Mucosa of descending colon (tissue), 3 donors: ENCODE measurements around the gene HIRA. TPM values are rescaled to one million over a fixed set of nuclear protein-coding genes. Genes with fewer than 3 reads are reported as not detected.

ENCODE experiments used
- ATAC-seq: fragments of 200-7000 bp; cut with Tn5 transposase; one replicate; pipeline ENCODE4 v1.9.1; 2020; ENCODE audit warnings: mild to moderate bottlenecking, moderate library complexity
- DNase-seq, 3 donors: peaks; one replicate each; pipeline ENCODE4 v3.0.0-alpha.2; 2020
- H3K36me3 ChIP-seq: fragments of 200-600 bp; one replicate; pipeline ENCODE4 v1.8.0; 2021; ENCODE audit warnings: low read depth, mild to moderate bottlenecking
- H3K4me1 ChIP-seq: fragments of 200-600 bp; one replicate; pipeline ENCODE4 v1.8.0; 2021; ENCODE audit warnings: low read depth, mild to moderate bottlenecking
- H3K4me3 ChIP-seq: fragments of 200-600 bp; one replicate; pipeline ENCODE4 v1.8.0; 2021; ENCODE audit warnings: mild to moderate bottlenecking
- H3K9me3 ChIP-seq: fragments of 200-600 bp; one replicate; pipeline ENCODE4 v1.8.0; 2021; ENCODE audit warnings: mild to moderate bottlenecking
- intact Hi-C, 2 donors: fragments of 100-400 bp; cut with DNase I in 1 of 2; cut with micrococcal nuclease in 1 of 2; formaldehyde crosslinking; loops; one replicate each; pipeline versions ENCODE4 v1.11.0 to v1.11.1; 2022; cut with DNase I, micrococcal nuclease
- total RNA-seq, 3 donors: library from RNA; stranded (reverse); fragmentation: NEBNext Ultra II Directional in 2 of 3; extraction: Animal tissue kit (Norgen Biotek cat#: 25700) in 2 of 3; gene quantifications; one replicate each; pipeline versions ENCODE4 v1.2.1 to v1.2.4, GENCODE V29; 2021 to 2023
- TF ChIP-seq, protein P1 (sequence below): fragments of 200-600 bp; IDR thresholded peaks from one replicate; pipeline ENCODE4 v1.8.0; 2022; ENCODE audit warnings: antibody characterized with exemption, mild to moderate bottlenecking
- donor health status: DM: no; HTN: no; CAD: no; lungs with moderate emphysema.
- donor health status: DM: no; HTN: no; CAD: no.
- donor health status: DM: no; HTN: yes; CAD: no.

The HIRA gene
- total RNA-seq, 3 donors from 2014 or later, result 24.0 to 35.0 (median 27.4) TPM

DNA sequence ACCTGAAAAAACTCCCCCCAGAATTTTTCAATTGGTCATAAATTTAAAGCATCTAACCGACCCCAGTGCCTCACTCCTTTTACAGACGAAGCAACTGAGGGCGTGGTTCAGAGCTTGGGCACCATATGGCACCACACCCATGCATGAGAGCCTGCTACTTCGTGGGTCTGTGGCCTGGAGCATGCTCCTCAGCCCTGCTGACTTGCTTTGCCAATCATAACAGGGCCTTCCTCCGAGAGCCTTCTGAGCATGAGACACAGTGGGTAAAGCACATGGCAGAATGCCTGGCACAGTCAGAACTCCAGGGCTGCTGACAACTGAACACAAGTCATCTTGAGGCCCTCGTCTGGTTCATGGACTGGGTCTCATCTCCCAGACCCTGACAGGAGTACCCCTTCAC is 33.3 kb downstream of the HIRA start:
- Histone ChIP-seq H3K36me3 (peaks cover 4% of the 10 kb centered on the region), H3K4me1 (no peaks in the 10 kb centered on the region), H3K4me3 (no peak overlapping the region), H3K9me3 (no peaks in the 10 kb centered on the region)
- intact Hi-C loops, result no loop called here
- TF ChIP-seq, protein P1, sequence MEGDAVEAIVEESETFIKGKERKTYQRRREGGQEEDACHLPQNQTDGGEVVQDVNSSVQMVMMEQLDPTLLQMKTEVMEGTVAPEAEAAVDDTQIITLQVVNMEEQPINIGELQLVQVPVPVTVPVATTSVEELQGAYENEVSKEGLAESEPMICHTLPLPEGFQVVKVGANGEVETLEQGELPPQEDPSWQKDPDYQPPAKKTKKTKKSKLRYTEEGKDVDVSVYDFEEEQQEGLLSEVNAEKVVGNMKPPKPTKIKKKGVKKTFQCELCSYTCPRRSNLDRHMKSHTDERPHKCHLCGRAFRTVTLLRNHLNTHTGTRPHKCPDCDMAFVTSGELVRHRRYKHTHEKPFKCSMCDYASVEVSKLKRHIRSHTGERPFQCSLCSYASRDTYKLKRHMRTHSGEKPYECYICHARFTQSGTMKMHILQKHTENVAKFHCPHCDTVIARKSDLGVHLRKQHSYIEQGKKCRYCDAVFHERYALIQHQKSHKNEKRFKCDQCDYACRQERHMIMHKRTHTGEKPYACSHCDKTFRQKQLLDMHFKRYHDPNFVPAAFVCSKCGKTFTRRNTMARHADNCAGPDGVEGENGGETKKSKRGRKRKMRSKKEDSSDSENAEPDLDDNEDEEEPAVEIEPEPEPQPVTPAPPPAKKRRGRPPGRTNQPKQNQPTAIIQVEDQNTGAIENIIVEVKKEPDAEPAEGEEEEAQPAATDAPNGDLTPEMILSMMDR, result no peak
- ATAC-seq (peak; percentile 37), DNase-seq (peak in 1 of 3 donors; percentile 10)

DNA sequence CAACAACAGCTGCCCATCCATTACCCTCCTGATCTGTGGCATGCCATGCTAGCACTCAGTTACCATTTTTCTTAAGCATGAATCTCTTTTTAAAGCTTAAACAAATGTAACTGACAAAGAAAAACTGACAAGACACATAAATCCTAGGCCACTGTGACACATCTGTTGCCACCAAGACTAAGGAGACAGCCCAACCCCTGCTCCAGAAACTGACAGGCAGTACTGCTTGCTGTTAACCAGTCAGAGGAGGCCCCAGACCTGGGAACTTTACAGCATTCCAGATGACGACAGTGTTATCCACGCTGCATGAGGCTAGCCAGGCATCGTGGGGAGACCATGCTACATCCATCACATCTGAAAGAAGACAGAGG is 33.8 kb downstream of the HIRA start:
- Histone ChIP-seq H3K4me3 (no peak overlapping the region), H3K9me3 (no peaks in the 10 kb centered on the region), H3K4me1 (no peaks in the 10 kb centered on the region), H3K36me3 (peaks cover 4% of the 10 kb centered on the region)
- DNase-seq (no peak), ATAC-seq (no peak)
- intact Hi-C loops, result no loop called here
- TF ChIP-seq, protein P1, result no peak

DNA sequence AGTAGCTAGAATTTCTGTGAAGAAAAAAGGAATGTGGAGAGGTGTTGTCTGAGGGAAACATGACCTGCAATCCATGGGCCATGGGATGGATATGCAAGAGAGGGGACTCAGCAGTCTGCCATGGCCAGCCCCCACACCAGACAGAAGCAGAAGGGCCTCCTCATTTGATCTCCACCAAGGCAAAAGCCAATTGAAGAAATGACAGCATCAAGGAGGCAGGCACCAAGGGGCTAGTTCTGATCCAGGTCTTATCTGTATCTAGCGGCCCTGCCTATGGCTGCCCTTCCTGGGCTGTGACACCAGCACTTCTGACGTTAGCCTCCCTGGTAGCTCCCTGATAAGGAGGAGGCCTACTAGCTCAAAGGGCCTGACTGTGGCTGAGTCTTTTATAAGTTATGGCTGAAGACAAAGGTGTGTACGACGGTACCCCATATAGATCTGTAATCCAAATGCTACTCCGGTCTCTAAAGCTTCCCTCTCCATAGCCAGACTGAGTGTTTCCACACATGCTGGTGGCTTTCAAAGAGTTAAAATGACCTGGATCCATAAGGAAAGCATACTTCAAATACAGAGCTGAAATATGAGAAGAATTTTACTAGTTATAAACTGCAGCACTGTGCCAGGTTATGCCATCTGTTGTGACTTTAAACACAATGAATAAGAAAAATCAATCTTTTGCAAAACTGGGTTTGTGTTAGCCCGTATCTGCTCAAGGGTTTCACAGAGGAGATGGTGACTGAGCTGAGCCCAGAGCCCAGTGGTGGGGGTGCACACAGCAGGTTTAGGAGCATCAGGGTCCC is 34.4 kb downstream of the HIRA start:
- intact Hi-C loops, result no loop called here
- Histone ChIP-seq H3K36me3 (peaks cover 4% of the 10 kb centered on the region), H3K9me3 (no peaks in the 10 kb centered on the region), H3K4me3 (no peak overlapping the region), H3K4me1 (no peaks in the 10 kb centered on the region)
- DNase-seq (no peak), ATAC-seq (no peak)
- TF ChIP-seq, protein P1, result no peak

DNA sequence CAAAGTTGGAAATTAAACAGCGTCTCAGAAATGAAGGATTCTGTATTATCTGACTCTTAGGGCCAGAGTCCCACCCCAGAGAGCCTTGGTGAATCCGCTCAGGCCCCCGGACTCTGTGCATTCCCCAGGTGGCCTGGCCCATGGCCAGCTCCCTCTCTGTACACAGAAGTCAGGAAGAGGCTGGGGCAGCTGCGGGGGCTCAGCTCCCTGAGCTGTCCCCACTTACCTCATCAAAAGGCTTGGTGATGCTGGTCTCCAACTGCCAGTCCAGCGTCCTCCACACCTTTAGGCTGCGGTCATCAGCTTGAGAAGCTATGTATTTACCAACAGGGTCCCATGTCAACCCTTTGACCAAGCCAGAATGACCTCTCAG is 35.0 kb downstream of the HIRA start:
- intact Hi-C loops, result no loop called here
- H3K4me1 ChIP-seq, result no peaks in the 10 kb centered on the region
- DNase-seq (no peak), ATAC-seq (no peak)
- peaks cover 4% of the 10 kb centered on the region for H3K36me3 ChIP-seq
- no peak overlapping the region for H3K4me3 ChIP-seq
- no peaks in the 10 kb centered on the region for H3K9me3 ChIP-seq
- TF ChIP-seq, protein P1, result no peak

DNA sequence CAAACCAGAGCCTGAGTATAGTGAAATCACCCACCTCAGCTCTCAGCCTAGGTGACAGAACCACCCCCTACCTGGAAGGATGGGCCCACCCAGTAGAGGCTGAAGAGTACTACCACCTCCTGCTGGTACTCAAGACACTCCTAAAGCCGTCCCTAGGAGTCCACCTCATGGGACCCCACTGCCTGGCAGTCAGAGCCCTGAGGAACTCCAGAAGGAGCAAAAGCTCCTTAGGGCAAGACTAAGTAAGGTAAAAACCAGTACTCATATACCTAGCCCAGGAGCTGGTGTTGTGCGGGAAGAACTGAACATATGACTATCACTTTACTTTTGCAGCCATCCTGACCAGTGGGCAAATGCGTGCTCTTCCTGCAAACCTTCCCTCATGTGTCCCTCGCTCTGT is 36.3 kb downstream of the HIRA start:
- TF ChIP-seq, protein P1, result no peak

More for the DNA sequence above, 36.3 kb downstream of the HIRA start:
- Histone ChIP-seq H3K9me3 (no peaks in the 10 kb centered on the region), H3K36me3 (peaks cover 7% of the 10 kb centered on the region), H3K4me1 (no peaks in the 10 kb centered on the region), H3K4me3 (no peak overlapping the region)
- intact Hi-C loops, result no loop called here
- ATAC-seq (no peak), DNase-seq (no peak)
